ENCODE measurements around the gene SLC45A1.

SLC45A1 gene

GRCh38 chr1:8367571-8368194 lies 49.8 kb downstream of the SLC45A1 start:
- no peak overlapping the region for H3K4me2 ChIP-seq (ENCODE audit: low read length, poor library complexity, severe bottlenecking)
- peaks cover 43 to 46% of the 10 kb centered on the region in 2 experiments for H3K36me3 ChIP-seq (ENCODE audit: control insufficient read depth in 1 of 2, insufficient read depth in 2 of 2, low read depth in 1 of 2, low read length in 2 of 2)
- H3K23ac ChIP-seq (ENCODE audit: low read length in 2 of 2): no peak overlapping the region
- no peak overlapping the region for H3K4me3 ChIP-seq (ENCODE audit: insufficient read depth in 1 of 2, low read depth in 1 of 2, low read length in 2 of 2)
- no peak overlapping the region for H3K27ac ChIP-seq (ENCODE audit: low read length, poor library complexity, severe bottlenecking)
- no peak overlapping the region for H2AFZ ChIP-seq (ENCODE audit: low read depth, low read length)
- H3K9ac ChIP-seq (ENCODE audit: low read length): no peak overlapping the region
- peaks cover 55% of the 10 kb centered on the region for H3K79me1 ChIP-seq (replicated peaks; ENCODE audit: low read length, poor library complexity, severe bottlenecking)
- H2BK120ac ChIP-seq (ENCODE audit: low read depth, low read length): no peak overlapping the region
- H2BK15ac ChIP-seq (ENCODE audit: low read depth, poor library complexity, severe bottlenecking): no peak overlapping the region
- H4K8ac ChIP-seq (ENCODE audit: low read length): no peak overlapping the region
- peak; percentile 53 for DNase-seq
- H2AK5ac ChIP-seq (ENCODE audit: low read length, severe bottlenecking): no peak overlapping the region
- 41% methylated on average over 8 of the region's 8 CpGs for WGBS
- peak overlapping the region in 1 of 2 experiments; percentile 34 for H2BK12ac ChIP-seq (ENCODE audit: low read length in 2 of 2)
- no peak overlapping the region for H3K14ac ChIP-seq (ENCODE audit: low read length in 2 of 2)
- H4K91ac ChIP-seq (ENCODE audit: low read length): no peak overlapping the region
- H2BK5ac ChIP-seq (ENCODE audit: low read depth, low read length, poor library complexity, severe bottlenecking): no peak overlapping the region
- no peaks in the 10 kb centered on the region for H3K9me3 ChIP-seq (ENCODE audit: control insufficient read depth, low read length)
- peaks cover 37% of the 10 kb centered on the region for H3K4me1 ChIP-seq (ENCODE audit: control insufficient read depth, insufficient read depth, low read depth, low read length)
- no peaks in the 10 kb centered on the region for H3K27me3 ChIP-seq (ENCODE audit: control insufficient read depth in 1 of 2, insufficient read depth in 1 of 2, low read length in 2 of 2)
- H3K18ac ChIP-seq (ENCODE audit: low read depth in 1 of 2, low read length in 2 of 2): peak overlapping the region in 1 of 2 experiments; percentile 29
- H3K4ac ChIP-seq (ENCODE audit: low read depth in 1 of 2, low read length in 2 of 2): peak overlapping the region in 1 of 2 experiments; percentile 16

- H3K18ac ChIP-seq (ENCODE audit: low read depth in 1 of 2, low read length in 2 of 2): no peak overlapping the region
- no peak overlapping the region for H3K14ac ChIP-seq (ENCODE audit: low read length in 2 of 2)
- H2BK12ac ChIP-seq (ENCODE audit: low read length in 2 of 2): no peak overlapping the region
- no peak overlapping the region for H2BK120ac ChIP-seq (ENCODE audit: low read depth, low read length)
- H3K9me3 ChIP-seq (ENCODE audit: control insufficient read depth, low read length): no peaks in the 10 kb centered on the region
- no peaks in the 10 kb centered on the region for H3K27me3 ChIP-seq (ENCODE audit: control insufficient read depth in 1 of 2, insufficient read depth in 1 of 2, low read length in 2 of 2)
- no peak overlapping the region for H4K8ac ChIP-seq (ENCODE audit: low read length)
- H3K23ac ChIP-seq (ENCODE audit: low read length in 2 of 2): no peak overlapping the region
- H3K4me3 ChIP-seq (ENCODE audit: insufficient read depth in 1 of 2, low read depth in 1 of 2, low read length in 2 of 2): no peak overlapping the region
- WGBS: 93% methylated on average over 3 of the region's 5 CpGs
- H3K79me1 ChIP-seq (replicated peaks; ENCODE audit: low read length, poor library complexity, severe bottlenecking): peaks cover 42% of the 10 kb centered on the region
- H3K4ac ChIP-seq (ENCODE audit: low read depth in 1 of 2, low read length in 2 of 2): no peak overlapping the region
- peaks cover 45% of the 10 kb centered on the region for H3K4me1 ChIP-seq (ENCODE audit: control insufficient read depth, insufficient read depth, low read depth, low read length)
- no peak overlapping the region for H2BK15ac ChIP-seq (ENCODE audit: low read depth, poor library complexity, severe bottlenecking)
- no peak overlapping the region for H4K91ac ChIP-seq (ENCODE audit: low read length)
- H3K27ac ChIP-seq (ENCODE audit: low read length, poor library complexity, severe bottlenecking): no peak overlapping the region
- H3K9ac ChIP-seq (ENCODE audit: low read length): no peak overlapping the region
- no peak overlapping the region for H2AFZ ChIP-seq (ENCODE audit: low read depth, low read length)
- H3K4me2 ChIP-seq (ENCODE audit: low read length, poor library complexity, severe bottlenecking): no peak overlapping the region
- DNase-seq: no peak
- peaks cover 30 to 33% of the 10 kb centered on the region in 2 experiments for H3K36me3 ChIP-seq (ENCODE audit: control insufficient read depth in 1 of 2, insufficient read depth in 2 of 2, low read depth in 1 of 2, low read length in 2 of 2)
- no peak overlapping the region for H2BK5ac ChIP-seq (ENCODE audit: low read depth, low read length, poor library complexity, severe bottlenecking)
- H2AK5ac ChIP-seq (ENCODE audit: low read length, severe bottlenecking): no peak overlapping the region
These were observed 51.2 kb downstream of the SLC45A1 start for GRCh38 chr1:8368956-8369639.

GRCh38 chr1:8370046-8370881 lies 52.4 kb downstream of the SLC45A1 start:
- WGBS: 76% methylated on average over 13 of the region's 14 CpGs
- Histone ChIP-seq H4K91ac (ENCODE audit: low read length) (no peak overlapping the region), H3K27ac (ENCODE audit: low read length, poor library complexity, severe bottlenecking) (no peak overlapping the region), H3K4me2 (ENCODE audit: low read length, poor library complexity, severe bottlenecking) (no peak overlapping the region), H3K4me3 (ENCODE audit: insufficient read depth in 1 of 2, low read depth in 1 of 2, low read length in 2 of 2) (no peak overlapping the region), H3K14ac (ENCODE audit: low read length in 2 of 2) (no peak overlapping the region), H2AFZ (ENCODE audit: low read depth, low read length) (no peak overlapping the region), H2BK15ac (ENCODE audit: low read depth, poor library complexity, severe bottlenecking) (no peak overlapping the region), H3K9ac (ENCODE audit: low read length) (peak overlapping the region; percentile 4), H3K79me1 (replicated peaks; ENCODE audit: low read length, poor library complexity, severe bottlenecking) (peaks cover 36% of the 10 kb centered on the region), H3K27me3 (ENCODE audit: control insufficient read depth in 1 of 2, insufficient read depth in 1 of 2, low read length in 2 of 2) (no peaks in the 10 kb centered on the region), H3K23ac (ENCODE audit: low read length in 2 of 2) (no peak overlapping the region), H2BK12ac (ENCODE audit: low read length in 2 of 2) (peak overlapping the region in 1 of 2 experiments; percentile 24), H3K36me3 (ENCODE audit: control insufficient read depth in 1 of 2, insufficient read depth in 2 of 2, low read depth in 1 of 2, low read length in 2 of 2) (peaks cover 22 to 27% of the 10 kb centered on the region in 2 experiments), H3K4ac (ENCODE audit: low read depth in 1 of 2, low read length in 2 of 2) (no peak overlapping the region), H2AK5ac (ENCODE audit: low read length, severe bottlenecking) (no peak overlapping the region), H2BK5ac (ENCODE audit: low read depth, low read length, poor library complexity, severe bottlenecking) (no peak overlapping the region), H4K8ac (ENCODE audit: low read length) (no peak overlapping the region), H3K18ac (ENCODE audit: low read depth in 1 of 2, low read length in 2 of 2) (no peak overlapping the region), H3K9me3 (ENCODE audit: control insufficient read depth, low read length) (no peaks in the 10 kb centered on the region), H2BK120ac (ENCODE audit: low read depth, low read length) (no peak overlapping the region), H3K4me1 (ENCODE audit: control insufficient read depth, insufficient read depth, low read depth, low read length) (peaks cover 52% of the 10 kb centered on the region)
- DNase-seq: no peak

- Histone ChIP-seq H3K4me1 (ENCODE audit: control insufficient read depth, insufficient read depth, low read depth, low read length) (peaks cover 52% of the 10 kb centered on the region), H3K9ac (ENCODE audit: low read length) (peak overlapping the region; percentile 79), H3K14ac (ENCODE audit: low read length in 2 of 2) (no peak overlapping the region), H3K27ac (ENCODE audit: low read length, poor library complexity, severe bottlenecking) (no peak overlapping the region), H2BK12ac (ENCODE audit: low read length in 2 of 2) (no peak overlapping the region), H3K4me3 (ENCODE audit: insufficient read depth in 1 of 2, low read depth in 1 of 2, low read length in 2 of 2) (no peak overlapping the region), H2BK15ac (ENCODE audit: low read depth, poor library complexity, severe bottlenecking) (no peak overlapping the region), H3K79me1 (replicated peaks; ENCODE audit: low read length, poor library complexity, severe bottlenecking) (peaks cover 31% of the 10 kb centered on the region), H3K23ac (ENCODE audit: low read length in 2 of 2) (no peak overlapping the region), H3K4ac (ENCODE audit: low read depth in 1 of 2, low read length in 2 of 2) (no peak overlapping the region), H3K27me3 (ENCODE audit: control insufficient read depth in 1 of 2, insufficient read depth in 1 of 2, low read length in 2 of 2) (no peaks in the 10 kb centered on the region), H2BK120ac (ENCODE audit: low read depth, low read length) (no peak overlapping the region), H2BK5ac (ENCODE audit: low read depth, low read length, poor library complexity, severe bottlenecking) (no peak overlapping the region), H2AK5ac (ENCODE audit: low read length, severe bottlenecking) (no peak overlapping the region), H3K9me3 (ENCODE audit: control insufficient read depth, low read length) (no peaks in the 10 kb centered on the region), H3K4me2 (ENCODE audit: low read length, poor library complexity, severe bottlenecking) (no peak overlapping the region), H4K8ac (ENCODE audit: low read length) (no peak overlapping the region), H3K36me3 (ENCODE audit: control insufficient read depth in 1 of 2, insufficient read depth in 2 of 2, low read depth in 1 of 2, low read length in 2 of 2) (peaks cover 17 to 21% of the 10 kb centered on the region in 2 experiments), H2AFZ (ENCODE audit: low read depth, low read length) (no peak overlapping the region), H3K18ac (ENCODE audit: low read depth in 1 of 2, low read length in 2 of 2) (no peak overlapping the region), H4K91ac (ENCODE audit: low read length) (no peak overlapping the region)
- DNase-seq: no peak
- 59% methylated on average over 5 of the region's 5 CpGs for WGBS
These were observed 53.0 kb downstream of the SLC45A1 start for GRCh38 chr1:8370905-8371315.

Data from mesenchymal stem cell (in vitro differentiated cells and primary cell).